ENCODE data around the gene TRIM66.

DNA sequence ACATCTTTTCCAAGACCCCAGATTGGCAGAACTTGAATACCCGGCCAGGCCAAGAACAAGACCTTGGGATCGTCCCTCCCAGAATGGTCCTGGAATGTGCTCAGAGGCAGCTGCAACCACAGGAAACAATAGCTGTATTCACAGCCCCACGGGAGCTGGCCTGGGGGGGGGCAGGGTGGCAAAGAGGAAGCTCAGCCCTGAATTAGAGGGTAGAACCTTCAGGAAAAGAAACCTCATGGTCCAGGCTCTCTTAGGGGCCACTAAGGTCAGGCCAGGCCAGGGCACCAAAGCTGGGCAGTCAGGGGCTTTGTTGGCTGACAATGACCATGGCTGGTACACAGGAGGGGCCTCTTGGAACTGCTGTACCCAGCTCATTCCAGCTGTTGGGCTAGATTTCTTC lies 17.4 kb upstream of the TRIM66 start:
- TF ChIP-seq, protein P1, sequence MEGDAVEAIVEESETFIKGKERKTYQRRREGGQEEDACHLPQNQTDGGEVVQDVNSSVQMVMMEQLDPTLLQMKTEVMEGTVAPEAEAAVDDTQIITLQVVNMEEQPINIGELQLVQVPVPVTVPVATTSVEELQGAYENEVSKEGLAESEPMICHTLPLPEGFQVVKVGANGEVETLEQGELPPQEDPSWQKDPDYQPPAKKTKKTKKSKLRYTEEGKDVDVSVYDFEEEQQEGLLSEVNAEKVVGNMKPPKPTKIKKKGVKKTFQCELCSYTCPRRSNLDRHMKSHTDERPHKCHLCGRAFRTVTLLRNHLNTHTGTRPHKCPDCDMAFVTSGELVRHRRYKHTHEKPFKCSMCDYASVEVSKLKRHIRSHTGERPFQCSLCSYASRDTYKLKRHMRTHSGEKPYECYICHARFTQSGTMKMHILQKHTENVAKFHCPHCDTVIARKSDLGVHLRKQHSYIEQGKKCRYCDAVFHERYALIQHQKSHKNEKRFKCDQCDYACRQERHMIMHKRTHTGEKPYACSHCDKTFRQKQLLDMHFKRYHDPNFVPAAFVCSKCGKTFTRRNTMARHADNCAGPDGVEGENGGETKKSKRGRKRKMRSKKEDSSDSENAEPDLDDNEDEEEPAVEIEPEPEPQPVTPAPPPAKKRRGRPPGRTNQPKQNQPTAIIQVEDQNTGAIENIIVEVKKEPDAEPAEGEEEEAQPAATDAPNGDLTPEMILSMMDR (IDR thresholded peaks at IDR 0.05), result no peak
- no peak for TF ChIP-seq EP300 (IDR thresholded peaks at IDR 0.05)
- TF ChIP-seq POLR2A (IDR thresholded peaks at IDR 0.05; ENCODE audit: low read depth), result no peak
